Aortic smooth muscle cell (primary cell): Measurements from ENCODE around the gene TEKT4. TPM values are rescaled to one million over a fixed set of nuclear protein-coding genes. Genes with fewer than 3 reads are reported as not detected.

Experiments used
- total RNA-seq: library from RNA; depleted of rRNA; stranded (reverse); fragments of >200 nt; gene quantifications from 2 replicates; pipeline ENCODE4 v1.2.3, GENCODE V29; 2014

The TEKT4 gene, protein sequence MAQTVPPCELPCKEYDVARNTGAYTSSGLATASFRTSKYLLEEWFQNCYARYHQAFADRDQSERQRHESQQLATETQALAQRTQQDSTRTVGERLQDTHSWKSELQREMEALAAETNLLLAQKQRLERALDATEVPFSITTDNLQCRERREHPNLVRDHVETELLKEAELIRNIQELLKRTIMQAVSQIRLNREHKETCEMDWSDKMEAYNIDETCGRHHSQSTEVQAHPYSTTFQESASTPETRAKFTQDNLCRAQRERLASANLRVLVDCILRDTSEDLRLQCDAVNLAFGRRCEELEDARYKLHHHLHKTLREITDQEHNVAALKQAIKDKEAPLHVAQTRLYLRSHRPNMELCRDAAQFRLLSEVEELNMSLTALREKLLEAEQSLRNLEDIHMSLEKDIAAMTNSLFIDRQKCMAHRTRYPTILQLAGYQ
- not detected in 2 replicates for total RNA-seq

DNA sequence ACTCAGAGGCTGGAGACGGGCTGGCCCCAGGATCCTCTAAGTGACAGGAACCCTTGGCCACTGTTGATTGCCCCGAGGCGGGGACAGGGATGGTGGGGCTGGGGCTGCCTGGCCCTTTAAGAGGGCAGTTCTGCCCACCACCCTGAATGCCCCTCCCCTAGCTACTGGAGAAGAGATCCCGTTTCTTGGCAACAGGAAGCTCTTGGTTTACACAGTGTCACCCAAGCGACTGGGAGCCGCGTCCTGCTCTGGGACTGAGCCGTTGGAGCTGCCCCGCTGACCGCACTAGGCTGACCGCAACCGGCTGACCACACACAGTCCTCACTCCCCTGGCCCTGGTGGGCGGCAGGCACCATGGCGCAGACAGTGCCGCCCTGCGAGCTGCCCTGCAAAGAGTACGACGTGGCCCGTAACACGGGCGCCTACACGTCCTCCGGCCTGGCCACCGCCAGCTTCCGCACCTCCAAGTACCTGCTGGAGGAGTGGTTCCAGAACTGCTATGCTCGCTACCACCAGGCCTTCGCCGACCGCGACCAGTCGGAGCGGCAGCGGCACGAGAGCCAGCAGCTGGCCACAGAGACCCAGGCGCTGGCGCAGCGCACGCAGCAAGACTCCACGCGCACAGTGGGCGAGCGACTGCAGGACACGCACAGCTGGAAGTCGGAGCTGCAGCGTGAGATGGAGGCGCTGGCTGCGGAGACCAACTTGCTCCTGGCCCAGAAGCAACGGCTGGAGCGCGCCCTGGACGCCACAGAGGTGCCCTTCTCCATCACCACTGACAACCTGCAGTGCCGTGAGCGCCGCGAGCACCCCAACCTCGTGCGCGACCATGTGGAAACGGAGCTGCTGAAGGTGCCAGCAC, at the start of gene TEKT4:
Gene TEKT4, plus strand, starts transcription at position 205 of the 862 bp plus-strand sequence. Its CDS starts 150 bp downstream, at position 355.

Other genes with a start within 250 kb of the TEKT4 start
- not detected in 2 replicates for gene MAL, start 154.3 kb downstream of the TEKT4 start, total RNA-seq